Measurements from ENCODE around the gene APOBEC3B. TPM values are rescaled to one million over a fixed set of nuclear protein-coding genes. Genes with fewer than 3 reads are reported as not detected.
A peak's percentile ranks its signal among the peaks of the same experiment; 100 is the strongest.
"Not testable (repeated sequence)": the region's sequence is repeated elsewhere in the genome, so short reads cannot be mapped to it uniquely, and the experiment has no call there.

Gene APOBEC3B
- polyA plus RNA-seq, 3 donors: 5.8 to 8.2 (median 6.7) TPM

DNA sequence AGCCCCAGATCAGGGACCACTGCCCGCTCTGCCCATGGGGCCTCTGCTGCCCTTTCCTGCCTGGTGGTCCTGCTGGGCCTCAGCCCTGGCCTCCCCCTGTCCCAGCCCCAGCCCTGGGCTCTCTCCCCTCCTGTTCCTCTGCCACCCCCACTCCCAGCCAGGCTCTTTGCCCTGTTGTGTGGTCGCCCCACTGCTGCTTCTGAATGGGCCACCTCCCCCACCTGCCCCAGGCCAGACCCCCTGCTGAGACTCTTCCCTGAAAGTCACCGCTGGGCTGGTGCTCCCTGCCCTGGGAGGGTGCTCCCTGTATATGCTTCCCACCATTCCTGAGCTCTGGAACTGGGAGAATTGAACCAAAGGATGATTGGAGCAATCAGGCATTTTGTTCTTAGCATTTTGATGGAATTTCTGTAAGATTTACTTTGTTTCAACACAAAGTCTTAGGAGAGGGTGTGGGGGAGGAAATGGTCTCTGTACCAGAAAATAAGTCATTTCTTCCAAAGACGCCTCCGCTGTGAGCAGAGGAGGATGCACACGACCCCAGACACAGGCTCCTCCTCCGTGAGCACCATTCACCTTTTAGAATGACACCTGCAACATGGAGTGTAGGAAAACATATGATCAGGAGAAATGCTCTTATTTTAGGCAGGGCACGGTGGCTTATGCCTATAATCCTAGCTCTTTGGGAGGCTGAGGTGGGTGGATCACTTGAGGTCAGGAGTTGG lies 5.2 kb downstream of the APOBEC3B start:
- DNase-seq (ENCODE audit: low read depth in 3 of 3, low spot score in 2 of 3): no peak

DNA sequence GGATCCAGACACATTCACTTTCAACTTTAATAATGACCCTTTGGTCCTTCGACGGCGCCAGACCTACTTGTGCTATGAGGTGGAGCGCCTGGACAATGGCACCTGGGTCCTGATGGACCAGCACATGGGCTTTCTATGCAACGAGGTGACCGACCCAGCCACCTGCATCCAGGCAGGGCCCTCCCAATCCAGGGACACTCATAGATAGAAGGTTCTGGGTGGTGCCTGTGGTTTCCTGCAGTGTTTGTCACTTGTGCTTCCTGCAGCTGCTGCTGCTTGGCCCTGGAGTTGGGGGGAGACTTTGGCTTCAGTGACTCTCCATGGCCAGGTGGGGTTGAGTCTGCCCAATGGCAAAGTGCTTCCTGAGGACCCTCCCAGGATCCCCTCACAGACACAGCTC lies 7.3 kb downstream of the APOBEC3B start:
- no peak for DNase-seq (ENCODE audit: low read depth in 3 of 3, low spot score in 2 of 3)

DNA sequence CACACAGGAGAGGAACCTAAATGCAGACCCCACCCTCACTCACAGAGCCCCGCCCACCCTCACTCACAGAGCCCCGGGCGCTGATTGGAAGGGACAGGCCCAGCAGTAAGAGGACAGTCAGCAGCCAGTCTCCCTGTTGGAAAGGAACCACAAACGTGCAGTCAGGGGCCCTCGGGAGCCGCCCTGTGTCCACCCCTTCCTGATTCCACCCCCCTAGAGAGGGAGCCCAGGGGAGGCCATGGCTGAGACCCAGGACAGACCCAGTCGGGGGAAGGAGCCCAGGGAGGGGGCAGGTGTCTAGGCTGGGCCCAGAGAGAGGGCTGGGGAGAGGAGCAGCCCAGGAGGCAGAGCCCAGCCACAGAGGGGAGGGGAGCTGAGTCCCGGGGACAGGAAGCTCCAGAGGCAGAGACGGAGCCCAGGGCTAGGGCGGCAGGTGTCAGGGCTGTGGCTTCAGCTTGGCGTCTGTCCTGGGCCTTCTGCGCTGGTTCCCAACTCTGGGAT lies 10.8 kb downstream of the APOBEC3B start:
- not testable (repeated sequence) for DNase-seq (ENCODE audit: low read depth in 3 of 3, low spot score in 2 of 3)

DNA sequence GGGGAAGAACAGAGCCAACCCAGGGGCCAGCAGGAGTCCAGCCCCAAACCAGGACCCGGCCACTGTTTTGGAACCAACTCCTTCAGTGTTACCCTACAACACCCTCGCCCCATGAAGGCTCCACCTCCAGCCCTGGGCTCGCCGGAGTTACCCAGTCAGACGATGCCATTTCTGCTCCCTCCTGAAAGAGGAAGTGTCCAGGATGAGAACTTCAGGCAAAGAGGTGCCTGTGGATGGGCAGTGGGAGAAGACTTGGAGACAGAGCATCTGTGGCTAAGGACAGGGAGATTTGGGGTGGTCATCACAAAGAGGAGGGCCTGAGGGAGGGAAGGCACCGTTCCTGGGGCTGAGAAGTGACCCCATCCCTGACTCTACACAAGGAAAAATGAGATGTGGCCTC lies 14.0 kb downstream of the APOBEC3B start:
- no peak for DNase-seq (ENCODE audit: low read depth in 3 of 3, low spot score in 2 of 3)

DNA sequence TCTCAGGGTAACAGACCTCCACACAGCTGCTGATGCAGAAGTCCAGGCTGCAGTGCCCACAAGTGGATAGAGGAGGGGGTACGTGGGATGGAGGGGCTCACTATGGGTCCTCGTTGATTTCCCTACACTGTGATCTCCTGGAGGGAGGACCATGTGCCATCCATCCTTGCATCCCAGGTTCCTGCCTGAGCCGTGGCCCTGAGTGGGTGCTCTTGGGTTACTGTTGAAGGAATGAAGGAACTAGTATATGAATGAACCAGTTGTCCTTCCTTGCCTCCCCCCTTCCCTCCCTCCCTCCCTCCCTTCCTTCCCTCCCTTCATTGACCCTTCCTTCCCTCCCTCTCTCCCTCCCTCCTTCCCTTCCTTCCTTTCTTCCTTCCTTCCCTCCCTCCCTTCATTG lies 15.4 kb downstream of the APOBEC3B start:
- DNase-seq (ENCODE audit: low read depth in 3 of 3, low spot score in 2 of 3): no peak

DNA sequence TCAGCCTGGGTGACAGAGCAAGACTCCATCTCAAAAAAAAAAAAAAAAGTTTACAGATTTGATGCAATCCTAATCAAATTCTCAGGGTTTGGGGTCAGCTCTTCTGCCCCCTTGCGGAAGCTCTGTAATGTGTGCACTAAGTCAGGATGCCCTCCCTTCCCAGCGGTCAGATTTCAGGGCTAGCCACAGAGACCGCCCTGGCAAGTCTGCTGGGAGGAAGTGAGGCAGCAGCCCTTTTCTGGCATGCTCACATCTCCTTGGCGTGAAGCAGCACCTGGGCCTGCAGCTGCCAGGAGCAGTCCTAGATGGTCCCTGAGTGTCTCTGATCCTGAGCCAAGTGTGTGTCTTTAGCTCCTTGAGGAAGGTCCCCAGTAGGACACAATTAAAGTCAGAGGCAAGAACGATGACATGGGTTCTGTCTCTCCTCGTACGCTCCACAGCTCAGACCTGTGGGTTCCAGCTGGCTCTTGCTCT lies 21.1 kb downstream of the APOBEC3B start:
- DNase-seq (ENCODE audit: low read depth in 3 of 3, low spot score in 2 of 3): peak in 2 of 3 donors; percentile 65 to 66

DNA sequence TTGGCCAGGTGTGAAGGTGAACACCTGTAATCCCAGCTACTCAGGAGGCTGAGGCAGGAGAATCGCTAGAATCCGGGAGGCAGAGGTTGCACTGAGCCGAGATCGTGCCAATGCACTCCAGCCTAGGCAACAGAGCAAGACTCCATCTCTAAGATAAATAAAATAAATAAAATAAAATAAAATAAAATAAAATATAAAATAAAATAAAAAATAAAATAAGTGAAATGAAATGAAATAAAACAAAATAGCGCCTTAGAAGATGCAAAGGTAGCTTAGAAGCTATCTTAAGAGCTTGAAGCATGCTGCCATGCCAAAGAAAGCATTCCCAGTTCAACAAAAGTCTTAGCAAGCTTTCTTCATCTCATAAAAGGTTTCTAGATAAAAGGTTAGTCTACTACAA lies 25.0 kb downstream of the APOBEC3B start:
- DNase-seq (ENCODE audit: low read depth in 3 of 3, low spot score in 2 of 3): no peak

DNA sequence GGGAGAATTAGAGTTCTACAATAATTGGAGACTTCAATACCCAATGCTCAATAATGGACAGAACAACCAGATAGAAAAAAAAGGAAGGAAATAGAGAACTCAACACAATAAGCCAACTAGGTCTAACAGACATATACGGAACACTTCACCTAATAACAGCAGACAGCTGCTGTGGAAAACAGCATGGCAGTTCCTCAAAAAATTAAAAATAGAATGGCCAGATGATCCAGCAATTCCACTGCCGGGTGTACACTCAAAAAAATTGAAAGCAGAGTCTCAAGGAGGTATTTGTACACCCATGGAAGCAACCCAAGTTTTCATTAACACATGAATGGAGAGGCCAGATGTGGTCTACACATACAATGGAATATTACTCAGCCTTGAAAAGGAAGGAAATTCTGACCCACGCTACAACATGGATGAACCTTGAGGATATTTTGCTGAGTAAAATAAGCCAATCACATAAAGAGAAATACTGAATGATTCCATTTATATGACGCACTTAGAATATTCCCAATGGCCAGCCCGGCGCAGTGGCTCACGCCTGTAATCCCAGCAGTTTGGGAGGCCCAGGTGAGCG lies 26.2 kb downstream of the APOBEC3B start:
- DNase-seq (ENCODE audit: low read depth in 3 of 3, low spot score in 2 of 3): not testable (repeated sequence)

DNA sequence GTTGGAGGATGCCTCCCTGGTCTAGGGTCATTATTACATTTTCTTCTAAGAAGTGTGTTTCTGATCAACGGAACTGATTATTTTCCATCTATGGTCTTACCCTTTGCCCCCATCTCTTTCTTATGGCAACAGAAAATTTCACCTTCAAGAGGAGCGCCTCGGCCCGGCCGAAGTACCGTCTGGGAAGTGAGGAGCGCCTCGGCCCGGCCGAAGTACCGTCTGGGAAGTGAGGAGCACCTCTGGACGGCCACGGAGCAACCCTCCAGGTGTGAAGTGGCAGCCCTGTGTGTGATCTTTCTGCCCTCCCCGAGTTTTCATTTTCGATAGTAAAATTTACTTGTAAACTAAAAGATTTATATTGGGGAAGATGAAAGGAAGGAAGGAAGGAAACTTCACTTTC lies 28.8 kb downstream of the APOBEC3B start:
- no peak for DNase-seq (ENCODE audit: low read depth in 3 of 3, low spot score in 2 of 3)

DNA sequence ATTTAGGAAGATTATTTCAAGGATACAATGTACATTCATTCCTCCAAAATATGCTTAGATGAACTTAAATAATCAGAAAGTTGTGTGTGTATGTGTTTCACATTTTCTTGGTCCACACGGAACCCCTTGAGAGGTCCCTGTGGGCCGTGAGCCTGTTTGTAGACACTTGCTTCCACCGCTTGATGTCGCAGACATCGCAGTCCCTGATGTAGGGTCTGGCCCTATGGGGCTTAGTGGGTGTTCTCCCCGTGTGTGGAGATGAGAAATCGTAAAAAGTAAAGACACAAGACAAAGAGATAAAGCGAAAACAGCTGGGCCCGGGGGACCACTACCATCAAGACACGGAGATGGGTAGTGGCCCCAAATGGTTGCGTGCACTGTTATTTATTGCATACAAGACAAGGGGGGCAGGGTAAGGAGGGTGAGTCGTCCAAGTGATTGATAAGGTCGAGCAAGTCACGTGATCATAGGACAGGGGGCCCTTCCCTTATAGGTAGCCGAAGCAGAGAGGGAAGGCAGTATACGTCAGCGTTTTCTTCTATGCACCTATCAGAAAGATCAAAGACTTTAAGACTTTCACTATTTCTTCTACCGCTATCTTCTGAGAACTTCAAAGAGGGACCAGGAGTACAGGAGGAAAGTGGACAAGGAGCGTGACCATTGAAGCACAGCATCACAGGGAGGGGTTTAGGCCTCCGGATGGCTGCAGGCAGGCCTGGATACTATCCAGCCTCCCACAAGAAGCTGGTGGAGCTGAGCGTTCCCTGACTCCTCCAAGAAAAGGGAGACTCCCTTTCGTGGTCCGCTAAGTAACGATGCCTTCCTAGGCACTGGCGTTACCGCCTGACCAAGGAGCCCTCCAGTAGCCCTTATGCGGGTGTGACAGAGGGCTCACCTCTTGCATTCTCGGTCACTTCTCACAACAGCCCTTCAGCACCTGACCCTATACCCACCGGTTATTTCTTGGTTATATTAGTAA lies 30.7 kb downstream of the APOBEC3B start:
- DNase-seq (ENCODE audit: low read depth in 3 of 3, low spot score in 2 of 3): no peak

DNA sequence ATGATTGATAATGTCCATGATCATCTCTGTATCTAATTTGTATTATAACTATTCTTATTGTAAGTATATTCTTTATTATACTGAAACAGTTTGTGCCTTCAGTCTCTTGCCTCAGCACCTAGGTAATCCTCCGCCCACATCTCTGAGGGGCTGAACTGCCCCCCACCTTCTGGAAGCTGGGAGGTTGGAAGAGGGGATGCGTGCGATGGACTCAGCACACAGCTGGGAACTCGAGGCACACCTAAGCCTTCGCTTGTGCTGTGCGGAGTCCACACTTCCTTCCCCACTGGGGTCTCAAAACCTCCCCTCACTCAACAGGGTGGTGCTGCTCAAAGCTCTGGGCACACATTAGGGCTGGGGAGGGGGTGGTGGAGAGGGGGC lies 31.4 kb downstream of the APOBEC3B start:
- DNase-seq (ENCODE audit: low read depth in 3 of 3, low spot score in 2 of 3): not testable (repeated sequence)

DNA sequence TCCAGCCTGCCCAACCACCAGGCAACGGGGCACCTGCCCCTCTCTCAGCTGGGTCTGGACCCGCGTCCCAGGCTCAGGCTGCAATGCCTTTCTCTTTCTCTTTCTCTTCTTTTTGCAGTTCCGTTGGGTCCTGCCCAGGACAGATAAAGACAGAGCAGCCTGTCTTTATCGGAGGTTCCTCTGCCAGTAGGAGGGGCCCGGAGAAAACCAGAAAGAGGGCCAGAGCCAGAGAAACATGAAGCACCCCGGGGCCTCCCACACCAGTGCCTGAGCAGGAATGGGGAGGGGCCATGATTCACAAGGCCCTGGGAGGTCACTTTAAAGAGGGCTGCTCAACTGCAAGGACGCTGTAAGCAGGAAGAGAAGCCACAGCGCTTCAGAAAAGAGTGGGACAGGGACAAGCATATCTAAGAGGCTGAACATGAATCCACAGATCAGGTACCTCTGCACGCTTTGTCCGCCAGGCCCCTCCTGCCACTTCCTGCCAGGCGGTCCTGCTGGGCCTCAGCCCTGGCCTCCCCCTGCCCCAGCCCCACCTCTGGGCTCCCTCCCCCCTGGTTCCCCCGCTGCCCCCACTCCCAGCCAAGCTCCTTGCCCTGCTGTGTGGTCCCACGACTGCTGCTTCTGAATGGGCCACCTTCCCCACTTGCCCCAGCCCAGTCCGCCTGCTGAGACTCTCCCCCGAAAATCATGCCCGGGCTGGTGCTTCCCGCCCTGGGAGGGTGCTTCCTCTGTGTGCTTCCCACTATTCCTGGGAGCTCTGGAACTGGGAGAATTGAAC lies 32.0 kb downstream of the APOBEC3B start, which contains the start of gene APOBEC3C:
APOBEC3C (plus strand) TSS at position 316 of the 781 bp plus-strand sequence; CDS start at position 422, 106 bp downstream.
- DNase-seq (ENCODE audit: low read depth in 3 of 3, low spot score in 2 of 3): peak; percentile 34 to 46 (median 36)

DNA sequence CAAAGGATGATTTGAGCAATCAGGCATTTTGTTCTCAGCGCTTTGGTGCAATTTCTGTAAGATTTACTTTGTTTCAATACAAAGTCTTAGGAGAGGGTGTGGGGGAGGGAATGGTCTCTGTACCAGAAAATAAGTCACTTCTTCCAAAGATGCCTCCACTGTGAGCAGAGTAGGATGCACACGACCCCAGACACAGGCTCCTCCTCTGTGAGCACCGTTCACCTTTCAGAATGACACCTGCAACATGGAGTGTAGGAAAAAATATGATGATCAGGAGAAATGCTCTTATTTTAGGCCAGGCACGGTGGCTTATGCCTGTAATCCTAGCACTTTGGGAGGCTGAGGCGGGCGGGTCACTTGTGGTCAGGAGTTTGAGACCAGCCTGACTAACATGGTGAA lies 32.6 kb downstream of the APOBEC3B start:
- not testable (repeated sequence) for DNase-seq (ENCODE audit: low read depth in 3 of 3, low spot score in 2 of 3)

DNA sequence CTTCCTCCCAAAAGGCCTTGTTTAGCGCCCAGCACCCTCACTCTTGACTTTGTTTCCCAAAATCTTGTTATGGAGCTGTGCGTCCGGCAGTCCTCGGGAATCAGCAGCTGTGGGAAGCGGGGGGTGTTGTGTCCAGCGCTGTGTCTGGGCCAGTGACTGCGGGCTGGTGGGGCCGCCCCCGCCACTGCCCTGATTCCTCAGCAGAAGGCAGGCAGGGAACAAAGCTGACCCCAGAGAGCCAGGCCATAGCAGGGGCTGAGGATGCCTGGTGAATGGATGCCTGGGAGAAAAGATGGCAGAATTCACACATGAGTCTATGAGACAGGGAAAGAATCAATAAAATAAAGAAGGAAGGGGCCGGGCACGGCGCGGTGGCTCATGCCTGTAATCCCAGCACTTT lies 34.4 kb downstream of the APOBEC3B start:
- no peak for DNase-seq (ENCODE audit: low read depth in 3 of 3, low spot score in 2 of 3)

DNA sequence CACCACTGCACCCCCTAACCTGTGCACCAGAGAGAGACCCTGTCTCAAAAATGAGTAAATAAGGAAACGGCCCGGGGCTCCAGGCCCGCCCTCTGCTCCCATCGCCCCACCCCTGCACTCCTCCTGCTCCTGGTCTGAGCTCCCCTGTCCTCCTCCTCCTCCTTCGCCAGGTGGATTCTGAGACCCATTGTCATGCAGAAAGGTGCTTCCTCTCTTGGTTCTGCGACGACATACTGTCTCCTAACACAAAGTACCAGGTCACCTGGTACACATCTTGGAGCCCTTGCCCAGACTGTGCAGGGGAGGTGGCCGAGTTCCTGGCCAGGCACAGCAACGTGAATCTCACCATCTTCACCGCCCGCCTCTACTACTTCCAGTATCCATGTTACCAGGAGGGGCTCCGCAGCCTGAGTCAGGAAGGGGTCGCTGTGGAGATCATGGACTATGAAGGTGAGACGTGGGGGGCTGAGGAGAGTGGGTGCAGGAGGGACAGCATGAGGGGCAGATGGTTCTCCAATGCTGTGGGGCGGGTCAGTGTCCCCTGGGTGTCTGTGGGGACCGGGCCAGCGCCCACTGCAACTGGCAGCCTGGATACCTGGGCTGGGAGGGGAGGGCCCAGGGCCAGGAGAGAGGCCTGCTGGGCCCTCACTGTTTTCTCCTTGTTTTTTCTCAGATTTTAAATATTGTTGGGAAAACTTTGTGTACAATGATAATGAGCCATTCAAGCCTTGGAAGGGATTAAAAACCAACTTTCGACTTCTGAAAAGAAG lies 35.6 kb downstream of the APOBEC3B start:
- no peak for DNase-seq (ENCODE audit: low read depth in 3 of 3, low spot score in 2 of 3)

DNA sequence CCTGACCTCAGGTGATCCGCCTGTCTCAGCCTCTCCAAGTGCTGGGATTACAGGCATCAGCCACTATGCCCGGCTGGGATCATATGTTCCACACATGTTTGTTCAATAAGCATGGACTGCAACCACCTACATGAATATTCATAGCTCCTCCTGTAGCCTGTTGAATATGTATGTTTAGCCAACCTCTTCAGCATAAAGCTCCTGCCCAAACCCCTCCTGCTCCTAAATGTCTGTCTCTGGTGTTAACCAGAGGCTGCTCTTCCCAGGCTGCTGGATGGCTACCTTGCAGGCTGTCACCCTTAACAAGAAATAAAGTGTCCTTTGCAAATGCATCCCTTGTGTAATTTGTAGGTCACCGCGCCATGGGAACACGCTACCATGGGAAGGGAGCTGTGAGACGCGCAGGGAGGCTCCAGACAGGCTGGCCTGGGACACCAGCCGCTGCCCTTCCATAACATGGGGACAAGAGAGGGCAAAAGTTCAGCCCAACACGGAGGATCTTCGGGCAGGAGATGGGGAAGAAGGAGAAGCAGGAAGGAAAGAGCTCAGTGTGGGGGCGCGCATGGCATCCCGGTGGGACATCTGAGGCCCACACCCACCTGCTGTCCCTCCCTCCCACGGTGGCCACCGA lies 38.0 kb downstream of the APOBEC3B start:
- DNase-seq (ENCODE audit: low read depth in 3 of 3, low spot score in 2 of 3): not testable (repeated sequence)

DNA sequence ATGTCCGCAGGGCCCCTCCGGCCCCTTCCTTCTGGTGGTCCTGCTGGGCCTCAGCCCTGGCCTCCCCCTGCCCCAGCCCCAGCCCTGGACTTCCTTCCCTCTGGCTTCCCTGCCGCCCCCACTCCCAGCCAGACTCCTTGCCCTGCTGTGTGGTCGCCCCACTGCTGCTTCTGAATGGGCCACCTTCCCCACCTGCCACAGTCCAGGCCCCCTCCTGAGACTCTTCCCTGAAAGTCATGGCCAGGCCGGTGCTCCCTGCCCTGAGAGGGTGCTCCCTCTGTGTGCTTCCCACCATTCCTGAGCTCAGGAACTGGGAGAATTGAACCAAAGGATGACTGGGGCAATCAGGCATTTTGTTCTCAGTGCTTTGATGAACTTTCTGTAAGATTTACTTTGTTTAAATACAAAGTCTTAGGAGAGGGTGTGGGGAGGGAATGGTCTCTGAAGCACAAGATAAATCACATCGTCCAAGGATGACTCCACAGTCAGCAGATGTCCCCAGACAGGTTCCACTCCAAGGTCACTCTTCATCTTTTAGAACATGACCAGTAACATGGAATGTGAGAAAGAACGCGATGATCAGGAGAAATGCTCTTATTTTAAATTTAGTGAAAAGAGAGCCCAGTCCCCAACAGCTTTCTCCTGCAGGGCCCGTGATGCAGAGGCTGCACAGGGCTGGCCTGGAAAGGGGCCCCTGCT lies 39.6 kb downstream of the APOBEC3B start:
- DNase-seq (ENCODE audit: low read depth in 3 of 3, low spot score in 2 of 3): no peak

Data from right renal cortex interstitium (tissue), 3 donors.